ENCODE measurements around the gene IL5RA. TPM values are rescaled to one million over a fixed set of nuclear protein-coding genes. Genes with fewer than 3 reads are reported as not detected.

Gene IL5RA
- polyA plus RNA-seq, 1 of the 3 experiments (the other 2 are of a cell fraction) = not detected

DNA sequence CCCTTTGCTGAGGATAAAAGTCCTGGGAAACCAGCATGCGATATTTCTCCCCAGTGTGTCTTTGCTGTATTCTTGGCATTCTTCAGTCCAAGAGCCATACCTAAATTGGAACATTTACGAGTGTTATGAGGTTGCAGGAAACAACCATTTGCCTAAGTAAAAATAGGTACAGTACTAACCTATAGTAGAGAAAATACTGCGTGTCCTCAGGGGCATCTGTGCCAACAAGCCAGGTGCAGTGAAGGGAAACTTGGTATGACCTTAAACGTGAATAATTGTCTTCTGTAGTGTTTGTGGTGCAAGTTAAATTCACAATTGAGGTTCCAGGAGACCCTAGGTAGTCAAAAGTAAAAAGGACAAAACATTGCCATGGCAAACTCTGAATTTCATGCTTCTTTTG, 12.2 kb downstream of the IL5RA start:
- no peak overlapping the region for H2AFZ ChIP-seq (ENCODE audit: low read depth)
- no peak for DNase-seq
- no peak overlapping the region for H3K4me2 ChIP-seq
- no peaks in the 10 kb centered on the region for H3K9me3 ChIP-seq
- TF ChIP-seq TEAD4 (IDR thresholded peaks at IDR 0.05; ENCODE audit: borderline replicate concordance, insufficient read depth) = no peak
- no peak for TF ChIP-seq POLR2AphosphoS5 (IDR thresholded peaks at IDR 0.05; ENCODE audit: low read depth, low read length)
- TF ChIP-seq JUND (IDR thresholded peaks at IDR 0.05) = no peak
- TF ChIP-seq FOXJ3 (CRISPR knock-in tag; IDR thresholded peaks at IDR 0.05) = no peak
- TF ChIP-seq EZH2phosphoT487 (IDR thresholded peaks at IDR 0.05; ENCODE audit: borderline replicate concordance, low read depth) = no peak
- TF ChIP-seq NFIC (IDR thresholded peaks at IDR 0.05; ENCODE audit: borderline replicate concordance) = no peak
- TF ChIP-seq, protein P1, sequence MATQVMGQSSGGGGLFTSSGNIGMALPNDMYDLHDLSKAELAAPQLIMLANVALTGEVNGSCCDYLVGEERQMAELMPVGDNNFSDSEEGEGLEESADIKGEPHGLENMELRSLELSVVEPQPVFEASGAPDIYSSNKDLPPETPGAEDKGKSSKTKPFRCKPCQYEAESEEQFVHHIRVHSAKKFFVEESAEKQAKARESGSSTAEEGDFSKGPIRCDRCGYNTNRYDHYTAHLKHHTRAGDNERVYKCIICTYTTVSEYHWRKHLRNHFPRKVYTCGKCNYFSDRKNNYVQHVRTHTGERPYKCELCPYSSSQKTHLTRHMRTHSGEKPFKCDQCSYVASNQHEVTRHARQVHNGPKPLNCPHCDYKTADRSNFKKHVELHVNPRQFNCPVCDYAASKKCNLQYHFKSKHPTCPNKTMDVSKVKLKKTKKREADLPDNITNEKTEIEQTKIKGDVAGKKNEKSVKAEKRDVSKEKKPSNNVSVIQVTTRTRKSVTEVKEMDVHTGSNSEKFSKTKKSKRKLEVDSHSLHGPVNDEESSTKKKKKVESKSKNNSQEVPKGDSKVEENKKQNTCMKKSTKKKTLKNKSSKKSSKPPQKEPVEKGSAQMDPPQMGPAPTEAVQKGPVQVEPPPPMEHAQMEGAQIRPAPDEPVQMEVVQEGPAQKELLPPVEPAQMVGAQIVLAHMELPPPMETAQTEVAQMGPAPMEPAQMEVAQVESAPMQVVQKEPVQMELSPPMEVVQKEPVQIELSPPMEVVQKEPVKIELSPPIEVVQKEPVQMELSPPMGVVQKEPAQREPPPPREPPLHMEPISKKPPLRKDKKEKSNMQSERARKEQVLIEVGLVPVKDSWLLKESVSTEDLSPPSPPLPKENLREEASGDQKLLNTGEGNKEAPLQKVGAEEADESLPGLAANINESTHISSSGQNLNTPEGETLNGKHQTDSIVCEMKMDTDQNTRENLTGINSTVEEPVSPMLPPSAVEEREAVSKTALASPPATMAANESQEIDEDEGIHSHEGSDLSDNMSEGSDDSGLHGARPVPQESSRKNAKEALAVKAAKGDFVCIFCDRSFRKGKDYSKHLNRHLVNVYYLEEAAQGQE (IDR thresholded peaks at IDR 0.05; ENCODE audit: low read depth, low read length) = no peak
- H3K4me1 ChIP-seq (ENCODE audit: control insufficient read depth in 1 of 2, insufficient read depth in 2 of 2, low read depth in 1 of 2, low read length in 1 of 2) = no peaks in the 10 kb centered on the region
- no peaks in the 10 kb centered on the region for H3F3A ChIP-seq (replicated peaks; ENCODE audit: insufficient read depth)
- H3K27ac ChIP-seq (ENCODE audit: low read depth in 2 of 2, low read length in 1 of 2) = no peak overlapping the region
- no peak overlapping the region for H3K4me3 ChIP-seq (ENCODE audit: low read depth in 2 of 2, low read length in 1 of 2)
- H3K9me2 ChIP-seq = no peaks in the 10 kb centered on the region
- CTCF ChIA-PET = no interaction called here
- no peaks in the 10 kb centered on the region for H3K36me3 ChIP-seq (replicated peaks in 1 of 2; ENCODE audit: control insufficient read depth in 1 of 2, insufficient read depth in 2 of 2, low read length in 1 of 2)
- POLR2A ChIA-PET = no interaction called here
- 40% methylated on average over 4 of the region's 4 CpGs for WGBS (ENCODE audit: low lambda C conversion rate)
- H4K20me1 ChIP-seq (ENCODE audit: insufficient read depth) = no peaks in the 10 kb centered on the region
- no peak overlapping the region for H3K9ac ChIP-seq
- H3K27me3 ChIP-seq (ENCODE audit: insufficient read depth) = no peaks in the 10 kb centered on the region
- no peaks in the 10 kb centered on the region for H3K79me2 ChIP-seq (ENCODE audit: insufficient read depth)

DNA sequence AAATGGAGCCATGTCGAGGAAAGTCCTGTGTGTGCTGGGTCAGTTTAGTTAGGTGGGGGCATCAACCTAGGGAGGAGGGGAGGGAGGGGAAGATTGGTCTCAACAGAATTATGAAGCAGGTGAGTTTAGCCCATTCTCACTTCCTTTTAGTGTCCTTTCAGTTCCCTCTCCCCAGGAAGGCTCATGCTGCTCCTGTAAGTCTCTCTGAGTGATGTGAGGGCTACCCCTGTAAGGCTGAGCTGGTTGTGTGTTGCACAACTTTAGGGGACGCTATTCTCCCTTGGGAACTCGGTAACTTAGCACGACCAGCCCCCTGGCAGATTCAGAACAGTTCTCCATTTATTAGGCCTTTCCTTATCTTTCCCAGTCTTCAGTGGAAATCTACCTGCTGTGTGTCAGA, 21.2 kb downstream of the IL5RA start:
- H3K36me3 ChIP-seq (replicated peaks in 1 of 2; ENCODE audit: control insufficient read depth in 1 of 2, insufficient read depth in 2 of 2, low read length in 1 of 2) = no peaks in the 10 kb centered on the region
- ChIA-PET POLR2A (no interaction called here), CTCF (no interaction called here)
- DNase-seq = no peak
- H4K20me1 ChIP-seq (ENCODE audit: insufficient read depth) = no peaks in the 10 kb centered on the region
- H3K27me3 ChIP-seq (ENCODE audit: insufficient read depth) = no peaks in the 10 kb centered on the region
- H3K4me1 ChIP-seq (ENCODE audit: control insufficient read depth in 1 of 2, insufficient read depth in 2 of 2, low read depth in 1 of 2, low read length in 1 of 2) = peaks cover 0 to 3% of the 10 kb centered on the region in 2 experiments; a peak in 1 of 4 replicates
- H3K4me2 ChIP-seq = no peak overlapping the region
- H3K79me2 ChIP-seq (ENCODE audit: insufficient read depth) = no peaks in the 10 kb centered on the region
- H3K9me3 ChIP-seq = no peaks in the 10 kb centered on the region
- H3K9me2 ChIP-seq = no peaks in the 10 kb centered on the region
- no peak overlapping the region for H3K27ac ChIP-seq (ENCODE audit: low read depth in 2 of 2, low read length in 1 of 2)
- H3K4me3 ChIP-seq (ENCODE audit: low read depth in 2 of 2, low read length in 1 of 2) = no peak overlapping the region
- H3F3A ChIP-seq (replicated peaks; ENCODE audit: insufficient read depth) = no peaks in the 10 kb centered on the region
- TF ChIP-seq MEF2A (IDR thresholded peaks at IDR 0.05; ENCODE audit: borderline replicate concordance, low read depth) (no peak), RCOR1 (IDR thresholded peaks at IDR 0.05; ENCODE audit: low read length) (no peak), RFX5 (IDR thresholded peaks at IDR 0.05; ENCODE audit: low read length) (no peak), ELF1 (IDR thresholded peaks at IDR 0.05) (no peak)
- TF ChIP-seq, protein P2, sequence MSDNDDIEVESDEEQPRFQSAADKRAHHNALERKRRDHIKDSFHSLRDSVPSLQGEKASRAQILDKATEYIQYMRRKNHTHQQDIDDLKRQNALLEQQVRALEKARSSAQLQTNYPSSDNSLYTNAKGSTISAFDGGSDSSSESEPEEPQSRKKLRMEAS (IDR thresholded peaks at IDR 0.05; ENCODE audit: low read depth) = no peak
- 23% methylated on average over 4 of the region's 4 CpGs for WGBS (ENCODE audit: low lambda C conversion rate)
- no peak overlapping the region for H3K9ac ChIP-seq
- H2AFZ ChIP-seq (ENCODE audit: low read depth) = no peak overlapping the region
